HEK293 (cell line): ENCODE results near the gene SOX12.

Experiments
- ZFP41 ChIP-seq: fragments of 450-650 bp; formaldehyde crosslinking; IDR thresholded peaks from 2 replicates; pipeline ENCODE4 v1.5.1; 2016; ENCODE audit warnings: missing biosample characterization, missing genetic modification characterization, borderline replicate concordance
- ZNF112 ChIP-seq: fragments of 450-650 bp; formaldehyde crosslinking; IDR thresholded peaks from 2 replicates; pipeline ENCODE4 v1.5.0; 2017; ENCODE audit warnings: missing biosample characterization, missing genetic modification characterization
- ZNF19 ChIP-seq: fragments of 450-650 bp; formaldehyde crosslinking; IDR thresholded peaks from 2 replicates; pipeline ENCODE4; 2016; ENCODE audit warnings: missing biosample characterization, missing genetic modification characterization, low read depth
- ZNF214 ChIP-seq: fragments of 450-650 bp; formaldehyde crosslinking; IDR thresholded peaks from 2 replicates; pipeline ENCODE4 v1.5.1; 2017; ENCODE audit warnings: missing biosample characterization, mild to moderate bottlenecking, missing genetic modification characterization, borderline replicate concordance
- ZNF747 ChIP-seq: fragments of 450-650 bp; formaldehyde crosslinking; IDR thresholded peaks from 2 replicates; pipeline ENCODE4 v1.5.1; 2016; ENCODE audit warnings: missing biosample characterization, missing genetic modification characterization
- ZNF768 ChIP-seq: fragments of 450-650 bp; formaldehyde crosslinking; IDR thresholded peaks from 2 replicates; pipeline ENCODE4 v1.5.1; 2018; ENCODE audit warnings: missing biosample characterization, mild to moderate bottlenecking, missing genetic modification characterization
- TF ChIP-seq, protein P1 (sequence below): fragments of 450-650 bp; formaldehyde crosslinking; IDR thresholded peaks from 2 replicates; pipeline ENCODE4 v1.5.1; 2016; ENCODE audit warnings: missing biosample characterization, missing genetic modification characterization
- TF ChIP-seq, protein P2 (sequence below): fragments of 450-650 bp; formaldehyde crosslinking; IDR thresholded peaks from 2 replicates; pipeline ENCODE4 v1.5.1; 2016; ENCODE audit warnings: missing biosample characterization, missing genetic modification characterization
- TF ChIP-seq, protein P3 (sequence below): fragments of 450-650 bp; formaldehyde crosslinking; IDR thresholded peaks from 2 replicates; pipeline ENCODE4 v1.5.1; 2016; ENCODE audit warnings: missing biosample characterization, missing genetic modification characterization, low read depth
- TF ChIP-seq, protein P4 (sequence below): fragments of 450-650 bp; formaldehyde crosslinking; IDR thresholded peaks from 2 replicates; pipeline ENCODE4 v1.5.1; 2016; ENCODE audit warnings: missing biosample characterization, missing genetic modification characterization
- TF ChIP-seq, protein P5 (sequence below): fragments of 450-650 bp; formaldehyde crosslinking; IDR thresholded peaks from 2 replicates; pipeline ENCODE4 v1.5.1; 2017; ENCODE audit warnings: missing biosample characterization, missing genetic modification characterization

DNA sequence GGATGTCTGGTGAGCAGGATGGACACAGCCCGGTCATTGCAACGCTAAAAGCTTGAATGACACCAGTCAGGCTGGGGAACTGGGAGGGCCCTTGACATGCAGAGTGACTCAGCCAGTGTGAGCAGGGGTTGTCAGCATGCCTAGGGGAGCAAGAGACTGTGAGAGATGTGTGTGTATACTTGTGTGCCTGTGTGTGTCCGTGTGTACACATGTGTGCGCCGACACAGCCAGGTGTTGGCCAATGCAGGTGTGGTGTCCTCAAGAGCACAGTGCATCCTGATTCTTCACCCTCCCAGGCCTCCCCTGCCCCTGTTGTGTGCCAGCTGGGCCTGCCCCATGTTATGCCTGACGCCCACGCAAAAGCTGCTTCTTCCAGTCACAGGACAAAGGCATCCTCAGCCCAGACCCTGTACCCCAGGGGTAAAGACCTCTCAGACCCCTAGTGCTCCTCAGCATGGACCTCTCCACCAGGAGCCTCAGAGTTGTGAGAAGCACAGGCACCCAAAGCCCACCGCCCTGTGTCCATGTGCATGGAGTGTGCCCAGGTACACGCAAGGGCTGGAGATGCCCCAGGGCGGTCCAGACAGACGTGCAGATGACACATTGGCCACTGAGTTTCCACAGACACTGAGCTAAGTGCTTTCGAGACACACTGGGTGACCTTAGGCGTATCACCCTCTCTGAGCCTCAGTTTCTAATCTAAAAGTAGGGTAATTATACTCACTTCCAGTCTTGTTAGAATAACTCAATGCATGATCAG lies 38.1 kb downstream of the SOX12 start:
- TF ChIP-seq, protein P1, sequence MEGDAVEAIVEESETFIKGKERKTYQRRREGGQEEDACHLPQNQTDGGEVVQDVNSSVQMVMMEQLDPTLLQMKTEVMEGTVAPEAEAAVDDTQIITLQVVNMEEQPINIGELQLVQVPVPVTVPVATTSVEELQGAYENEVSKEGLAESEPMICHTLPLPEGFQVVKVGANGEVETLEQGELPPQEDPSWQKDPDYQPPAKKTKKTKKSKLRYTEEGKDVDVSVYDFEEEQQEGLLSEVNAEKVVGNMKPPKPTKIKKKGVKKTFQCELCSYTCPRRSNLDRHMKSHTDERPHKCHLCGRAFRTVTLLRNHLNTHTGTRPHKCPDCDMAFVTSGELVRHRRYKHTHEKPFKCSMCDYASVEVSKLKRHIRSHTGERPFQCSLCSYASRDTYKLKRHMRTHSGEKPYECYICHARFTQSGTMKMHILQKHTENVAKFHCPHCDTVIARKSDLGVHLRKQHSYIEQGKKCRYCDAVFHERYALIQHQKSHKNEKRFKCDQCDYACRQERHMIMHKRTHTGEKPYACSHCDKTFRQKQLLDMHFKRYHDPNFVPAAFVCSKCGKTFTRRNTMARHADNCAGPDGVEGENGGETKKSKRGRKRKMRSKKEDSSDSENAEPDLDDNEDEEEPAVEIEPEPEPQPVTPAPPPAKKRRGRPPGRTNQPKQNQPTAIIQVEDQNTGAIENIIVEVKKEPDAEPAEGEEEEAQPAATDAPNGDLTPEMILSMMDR, result no peak
- TF ChIP-seq, protein P2, sequence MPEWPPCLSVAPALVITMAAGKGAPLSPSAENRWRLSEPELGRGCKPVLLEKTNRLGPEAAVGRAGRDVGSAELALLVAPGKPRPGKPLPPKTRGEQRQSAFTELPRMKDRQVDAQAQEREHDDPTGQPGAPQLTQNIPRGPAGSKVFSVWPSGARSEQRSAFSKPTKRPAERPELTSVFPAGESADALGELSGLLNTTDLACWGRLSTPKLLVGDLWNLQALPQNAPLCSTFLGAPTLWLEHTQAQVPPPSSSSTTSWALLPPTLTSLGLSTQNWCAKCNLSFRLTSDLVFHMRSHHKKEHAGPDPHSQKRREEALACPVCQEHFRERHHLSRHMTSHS (tag by site-specific recombination), result no peak
- TF ChIP-seq, protein P3, sequence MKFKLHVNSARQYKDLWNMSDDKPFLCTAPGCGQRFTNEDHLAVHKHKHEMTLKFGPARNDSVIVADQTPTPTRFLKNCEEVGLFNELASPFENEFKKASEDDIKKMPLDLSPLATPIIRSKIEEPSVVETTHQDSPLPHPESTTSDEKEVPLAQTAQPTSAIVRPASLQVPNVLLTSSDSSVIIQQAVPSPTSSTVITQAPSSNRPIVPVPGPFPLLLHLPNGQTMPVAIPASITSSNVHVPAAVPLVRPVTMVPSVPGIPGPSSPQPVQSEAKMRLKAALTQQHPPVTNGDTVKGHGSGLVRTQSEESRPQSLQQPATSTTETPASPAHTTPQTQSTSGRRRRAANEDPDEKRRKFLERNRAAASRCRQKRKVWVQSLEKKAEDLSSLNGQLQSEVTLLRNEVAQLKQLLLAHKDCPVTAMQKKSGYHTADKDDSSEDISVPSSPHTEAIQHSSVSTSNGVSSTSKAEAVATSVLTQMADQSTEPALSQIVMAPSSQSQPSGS (tag by site-specific recombination), result no peak
- TF ChIP-seq ZNF19 (tag by site-specific recombination), result no peak
- no peak for TF ChIP-seq ZNF768 (tag by site-specific recombination)
- TF ChIP-seq ZNF112 (tag by site-specific recombination), result no peak
- TF ChIP-seq, protein P4, sequence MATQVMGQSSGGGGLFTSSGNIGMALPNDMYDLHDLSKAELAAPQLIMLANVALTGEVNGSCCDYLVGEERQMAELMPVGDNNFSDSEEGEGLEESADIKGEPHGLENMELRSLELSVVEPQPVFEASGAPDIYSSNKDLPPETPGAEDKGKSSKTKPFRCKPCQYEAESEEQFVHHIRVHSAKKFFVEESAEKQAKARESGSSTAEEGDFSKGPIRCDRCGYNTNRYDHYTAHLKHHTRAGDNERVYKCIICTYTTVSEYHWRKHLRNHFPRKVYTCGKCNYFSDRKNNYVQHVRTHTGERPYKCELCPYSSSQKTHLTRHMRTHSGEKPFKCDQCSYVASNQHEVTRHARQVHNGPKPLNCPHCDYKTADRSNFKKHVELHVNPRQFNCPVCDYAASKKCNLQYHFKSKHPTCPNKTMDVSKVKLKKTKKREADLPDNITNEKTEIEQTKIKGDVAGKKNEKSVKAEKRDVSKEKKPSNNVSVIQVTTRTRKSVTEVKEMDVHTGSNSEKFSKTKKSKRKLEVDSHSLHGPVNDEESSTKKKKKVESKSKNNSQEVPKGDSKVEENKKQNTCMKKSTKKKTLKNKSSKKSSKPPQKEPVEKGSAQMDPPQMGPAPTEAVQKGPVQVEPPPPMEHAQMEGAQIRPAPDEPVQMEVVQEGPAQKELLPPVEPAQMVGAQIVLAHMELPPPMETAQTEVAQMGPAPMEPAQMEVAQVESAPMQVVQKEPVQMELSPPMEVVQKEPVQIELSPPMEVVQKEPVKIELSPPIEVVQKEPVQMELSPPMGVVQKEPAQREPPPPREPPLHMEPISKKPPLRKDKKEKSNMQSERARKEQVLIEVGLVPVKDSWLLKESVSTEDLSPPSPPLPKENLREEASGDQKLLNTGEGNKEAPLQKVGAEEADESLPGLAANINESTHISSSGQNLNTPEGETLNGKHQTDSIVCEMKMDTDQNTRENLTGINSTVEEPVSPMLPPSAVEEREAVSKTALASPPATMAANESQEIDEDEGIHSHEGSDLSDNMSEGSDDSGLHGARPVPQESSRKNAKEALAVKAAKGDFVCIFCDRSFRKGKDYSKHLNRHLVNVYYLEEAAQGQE (tag by site-specific recombination), result no peak
- TF ChIP-seq, protein P5, sequence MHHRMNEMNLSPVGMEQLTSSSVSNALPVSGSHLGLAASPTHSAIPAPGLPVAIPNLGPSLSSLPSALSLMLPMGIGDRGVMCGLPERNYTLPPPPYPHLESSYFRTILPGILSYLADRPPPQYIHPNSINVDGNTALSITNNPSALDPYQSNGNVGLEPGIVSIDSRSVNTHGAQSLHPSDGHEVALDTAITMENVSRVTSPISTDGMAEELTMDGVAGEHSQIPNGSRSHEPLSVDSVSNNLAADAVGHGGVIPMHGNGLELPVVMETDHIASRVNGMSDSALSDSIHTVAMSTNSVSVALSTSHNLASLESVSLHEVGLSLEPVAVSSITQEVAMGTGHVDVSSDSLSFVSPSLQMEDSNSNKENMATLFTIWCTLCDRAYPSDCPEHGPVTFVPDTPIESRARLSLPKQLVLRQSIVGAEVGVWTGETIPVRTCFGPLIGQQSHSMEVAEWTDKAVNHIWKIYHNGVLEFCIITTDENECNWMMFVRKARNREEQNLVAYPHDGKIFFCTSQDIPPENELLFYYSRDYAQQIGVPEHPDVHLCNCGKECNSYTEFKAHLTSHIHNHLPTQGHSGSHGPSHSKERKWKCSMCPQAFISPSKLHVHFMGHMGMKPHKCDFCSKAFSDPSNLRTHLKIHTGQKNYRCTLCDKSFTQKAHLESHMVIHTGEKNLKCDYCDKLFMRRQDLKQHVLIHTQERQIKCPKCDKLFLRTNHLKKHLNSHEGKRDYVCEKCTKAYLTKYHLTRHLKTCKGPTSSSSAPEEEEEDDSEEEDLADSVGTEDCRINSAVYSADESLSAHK, result no peak
- TF ChIP-seq ZNF747 (tag by site-specific recombination), result no peak
- TF ChIP-seq ZNF214 (tag by site-specific recombination), result no peak
- TF ChIP-seq ZFP41 (tag by site-specific recombination), result no peak
